SK-N-SH (cell line): ENCODE data around the gene EIF5A2. TPM values are rescaled to one million over a fixed set of nuclear protein-coding genes. Genes with fewer than 3 reads are reported as not detected.

ENCODE experiments used
- CTCF ChIA-PET: fragments of 300-600, 350-600 bp; formaldehyde crosslinking; extraction: SDS; loops from one replicate; lab custom pipeline; 2021; lab: Yijun Ruan, JAX
- POLR2A ChIA-PET: fragments of 350-600 bp; sonication (Branson Sonifier 250); formaldehyde crosslinking; extraction: SDS; loops from one replicate; lab custom pipeline; 2020; ENCODE audit warnings: antibody characterized with exemption, inconsistent platforms; lab: Yijun Ruan, JAX
- DNase-seq: peaks from one replicate; pipeline ENCODE4 v3.0.0; 2012
- H2AFZ ChIP-seq: fragments of 200-600 bp; sonication (generic); 2 replicates; pipeline ENCODE4 v1.8.1; 2016; ENCODE audit warnings: antibody characterized with exemption, mild to moderate bottlenecking, low read depth
- H3F3A ChIP-seq: fragments of 200-600 bp; sonication (generic); replicated peaks from 2 replicates; pipeline ENCODE3; 2016; ENCODE audit warnings: antibody characterized with exemption, mild to moderate bottlenecking; ENCODE audit not compliant: insufficient read depth
- H3K27ac ChIP-seq, 2 experiments: fragments of 200-500 bp in 1 of 2; fragments of 200-600 bp in 1 of 2; sonication (Bioruptor generic) in 1 of 2; sonication (generic), shearing (Covaris generic) in 1 of 2; 2 replicates each; pipeline versions ENCODE4 v1.5.1 to v1.6.1; 2014 to 2016; ENCODE audit warnings: low read depth in 2 of 2, inconsistent platforms in 1 of 2, low read length in 1 of 2, mild to moderate bottlenecking in 1 of 2, mixed read lengths in 1 of 2
- H3K27me3 ChIP-seq: fragments of 200-600 bp; sonication (generic), shearing (Covaris generic); 2 replicates; pipeline ENCODE4 v1.6.1; 2016; ENCODE audit warnings: mixed run types; ENCODE audit not compliant: insufficient read depth
- H3K36me3 ChIP-seq, 2 experiments: fragments of 200-500 bp in 1 of 2; fragments of 200-600 bp in 1 of 2; sonication (Bioruptor generic) in 1 of 2; sonication (generic) in 1 of 2; replicated peaks in 1 of 2; 2 replicates each; pipeline versions ENCODE3 to v1.5.1; 2014 to 2016; ENCODE audit warnings: low read length in 1 of 2, mild to moderate bottlenecking in 1 of 2; ENCODE audit not compliant: insufficient read depth in 2 of 2, control insufficient read depth in 1 of 2
- H3K4me1 ChIP-seq, 2 experiments: fragments of 200-500 bp in 1 of 2; fragments of 200-600 bp in 1 of 2; sonication (Bioruptor generic) in 1 of 2; sonication (generic), shearing (Covaris generic) in 1 of 2; 2 replicates each; pipeline versions ENCODE4 v1.5.1 to v1.6.1; 2014 to 2016; ENCODE audit warnings: low read depth in 1 of 2, low read length in 1 of 2, mixed run types in 1 of 2; ENCODE audit not compliant: insufficient read depth in 2 of 2, control insufficient read depth in 1 of 2
- H3K4me2 ChIP-seq: fragments of 200-600 bp; sonication (generic), shearing (Covaris generic); 2 replicates; pipeline ENCODE4 v1.6.1; 2017; ENCODE audit warnings: mixed run types
- H3K4me3 ChIP-seq, 2 experiments: fragments of 200-500 bp in 1 of 2; fragments of 200-600 bp in 1 of 2; sonication (Bioruptor generic) in 1 of 2; sonication (generic), shearing (Covaris generic) in 1 of 2; 2 replicates each; pipeline versions ENCODE4 v1.5.1 to v1.8.1; 2014 to 2016; ENCODE audit warnings: low read depth in 2 of 2, inconsistent platforms in 1 of 2, low read length in 1 of 2, mild to moderate bottlenecking in 1 of 2, mixed read lengths in 1 of 2, moderate library complexity in 1 of 2
- H3K79me2 ChIP-seq: fragments of 200-600 bp; sonication (generic); 2 replicates; pipeline ENCODE4 v1.8.1; 2017; ENCODE audit warnings: mild to moderate bottlenecking; ENCODE audit not compliant: insufficient read depth
- H3K9ac ChIP-seq: fragments of 200-600 bp; sonication (generic); 2 replicates; pipeline ENCODE4 v1.6.1; 2017; ENCODE audit warnings: mixed run types
- H3K9me2 ChIP-seq: fragments of 200-600 bp; sonication (generic); 2 replicates; pipeline ENCODE4 v1.6.1; 2017; ENCODE audit warnings: mixed run types
- H3K9me3 ChIP-seq: fragments of 200-600 bp; sonication (generic); 2 replicates; pipeline ENCODE4 v1.6.1; 2017; ENCODE audit warnings: mixed run types, mild to moderate bottlenecking, moderate library complexity
- H4K20me1 ChIP-seq: fragments of 200-600 bp; sonication (generic); 2 replicates; pipeline ENCODE4 v1.6.1; 2017; ENCODE audit warnings: mild to moderate bottlenecking, mixed run types; ENCODE audit not compliant: insufficient read depth
- EP300 ChIP-seq, 2 experiments: IDR thresholded peaks; 2 replicates each; pipeline versions ENCODE4 v1.4.0 to v1.6.1; 2012; ENCODE audit warnings: borderline replicate concordance in 1 of 2, low read depth in 1 of 2, low read length in 1 of 2
- FOXM1 ChIP-seq: IDR thresholded peaks from 2 replicates; pipeline ENCODE4 v1.4.0; 2012; ENCODE audit warnings: low read depth, mild to moderate bottlenecking
- NRF1 ChIP-seq: IDR thresholded peaks from 2 replicates; pipeline ENCODE4 v1.6.1; 2012; ENCODE audit warnings: low read depth, mild to moderate bottlenecking, low read length
- POLR2AphosphoS5 ChIP-seq: IDR thresholded peaks from 2 replicates; pipeline ENCODE4 v1.6.1; 2012; ENCODE audit warnings: low read depth, low read length
- RAD21 ChIP-seq: IDR thresholded peaks from 2 replicates; pipeline ENCODE4 v1.6.1; 2012; ENCODE audit warnings: mild to moderate bottlenecking, low read length
- RCOR1 ChIP-seq: fragments of 150-350 bp; IDR thresholded peaks from 2 replicates; pipeline ENCODE4 v1.6.1; 2017; ENCODE audit warnings: antibody characterized with exemption, low read length
- RXRA ChIP-seq: IDR thresholded peaks from 2 replicates; pipeline ENCODE4 v1.4.0; 2012; ENCODE audit warnings: low read depth, mild to moderate bottlenecking, borderline replicate concordance
- SMC3 ChIP-seq: IDR thresholded peaks from 2 replicates; pipeline ENCODE4 v1.6.1; 2012; ENCODE audit warnings: low read depth, low read length, improper control_type of control experiment
- TCF12 ChIP-seq: IDR thresholded peaks from 2 replicates; pipeline ENCODE4 v1.4.0; 2012
- YY1 ChIP-seq: IDR thresholded peaks from 2 replicates; pipeline ENCODE4 v1.4.0; 2012; ENCODE audit warnings: low read depth, mild to moderate bottlenecking
- WGBS: methylation state at CpG from one replicate; pipeline ENCODE4 v1.1.6; 2017; ENCODE audit warnings: low lambda C conversion rate; 5-methylcytosine and 5-hydroxymethylcytosine counted together
- polyA plus RNA-seq, 3 experiments: library from polyadenylated mRNA; depleted of rRNA; stranded (reverse); fragments of >200 nt; gene quantifications; 2 replicates each; pipeline ENCODE4 v1.2.3, GENCODE V29; 2012
- TF ChIP-seq, protein P1 (sequence below): IDR thresholded peaks from 2 replicates; pipeline ENCODE4 v1.4.0; 2012; ENCODE audit warnings: low read depth, borderline replicate concordance
- TF ChIP-seq, protein P2 (sequence below): fragments of 150-350 bp; IDR thresholded peaks from 2 replicates; pipeline ENCODE4 v1.6.1; 2016; ENCODE audit warnings: mild to moderate bottlenecking, low read depth, low read length
- TF ChIP-seq, protein P3 (sequence below): IDR thresholded peaks from 2 replicates; pipeline ENCODE4 v1.4.0; 2012; ENCODE audit warnings: low read depth
- TF ChIP-seq, protein P4 (sequence below): IDR thresholded peaks from 2 replicates; pipeline ENCODE4 v1.4.0; 2012; ENCODE audit warnings: low read depth, borderline replicate concordance
- TF ChIP-seq, protein P5 (sequence below): fragments of 150-350 bp; IDR thresholded peaks from 2 replicates; pipeline ENCODE4 v1.6.1; 2017; ENCODE audit warnings: antibody characterized with exemption, low read length, low read depth, borderline replicate concordance
- TF ChIP-seq, protein P6 (sequence below): IDR thresholded peaks from 2 replicates; pipeline ENCODE4 v1.6.1; 2012; ENCODE audit warnings: mild to moderate bottlenecking, low read depth, low read length, moderate library complexity

EIF5A2 gene
- polyA plus RNA-seq, 1 of the 3 experiments (the other 2 are of a cell fraction) = 2.7 TPM

DNA sequence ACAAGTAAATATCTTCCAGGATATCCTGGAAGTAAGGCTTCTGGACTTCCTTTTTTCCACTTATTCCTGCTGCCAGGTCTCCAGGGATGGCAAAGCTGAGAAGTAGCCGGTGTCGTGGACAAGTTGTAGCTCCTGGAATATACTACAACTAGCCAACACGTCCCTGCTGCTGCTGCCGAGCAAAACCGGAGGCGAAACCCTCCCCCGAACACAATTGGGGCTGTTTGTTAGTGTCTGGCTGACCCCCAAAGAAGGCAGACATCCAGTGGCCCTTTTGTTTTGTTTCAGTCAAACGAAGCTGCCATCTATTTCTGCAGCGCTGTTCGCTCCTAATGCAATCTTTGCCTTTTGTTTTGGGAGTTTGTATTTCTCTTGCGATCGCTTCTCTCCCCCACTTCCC is 45.3 kb upstream of the EIF5A2 start:
- H3K9me3 ChIP-seq = no peaks in the 10 kb centered on the region
- ChIA-PET CTCF (no interaction called here), POLR2A (no interaction called here)
- TF ChIP-seq, protein P1, sequence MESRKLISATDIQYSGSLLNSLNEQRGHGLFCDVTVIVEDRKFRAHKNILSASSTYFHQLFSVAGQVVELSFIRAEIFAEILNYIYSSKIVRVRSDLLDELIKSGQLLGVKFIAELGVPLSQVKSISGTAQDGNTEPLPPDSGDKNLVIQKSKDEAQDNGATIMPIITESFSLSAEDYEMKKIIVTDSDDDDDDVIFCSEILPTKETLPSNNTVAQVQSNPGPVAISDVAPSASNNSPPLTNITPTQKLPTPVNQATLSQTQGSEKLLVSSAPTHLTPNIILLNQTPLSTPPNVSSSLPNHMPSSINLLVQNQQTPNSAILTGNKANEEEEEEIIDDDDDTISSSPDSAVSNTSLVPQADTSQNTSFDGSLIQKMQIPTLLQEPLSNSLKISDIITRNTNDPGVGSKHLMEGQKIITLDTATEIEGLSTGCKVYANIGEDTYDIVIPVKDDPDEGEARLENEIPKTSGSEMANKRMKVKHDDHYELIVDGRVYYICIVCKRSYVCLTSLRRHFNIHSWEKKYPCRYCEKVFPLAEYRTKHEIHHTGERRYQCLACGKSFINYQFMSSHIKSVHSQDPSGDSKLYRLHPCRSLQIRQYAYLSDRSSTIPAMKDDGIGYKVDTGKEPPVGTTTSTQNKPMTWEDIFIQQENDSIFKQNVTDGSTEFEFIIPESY = no peak
- TF ChIP-seq POLR2AphosphoS5 (no peak), RCOR1 (no peak), SMC3 (no peak), NRF1 (no peak), TCF12 (no peak)
- TF ChIP-seq, protein P2, sequence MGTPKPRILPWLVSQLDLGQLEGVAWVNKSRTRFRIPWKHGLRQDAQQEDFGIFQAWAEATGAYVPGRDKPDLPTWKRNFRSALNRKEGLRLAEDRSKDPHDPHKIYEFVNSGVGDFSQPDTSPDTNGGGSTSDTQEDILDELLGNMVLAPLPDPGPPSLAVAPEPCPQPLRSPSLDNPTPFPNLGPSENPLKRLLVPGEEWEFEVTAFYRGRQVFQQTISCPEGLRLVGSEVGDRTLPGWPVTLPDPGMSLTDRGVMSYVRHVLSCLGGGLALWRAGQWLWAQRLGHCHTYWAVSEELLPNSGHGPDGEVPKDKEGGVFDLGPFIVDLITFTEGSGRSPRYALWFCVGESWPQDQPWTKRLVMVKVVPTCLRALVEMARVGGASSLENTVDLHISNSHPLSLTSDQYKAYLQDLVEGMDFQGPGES = no peak
- TF ChIP-seq, protein P3, sequence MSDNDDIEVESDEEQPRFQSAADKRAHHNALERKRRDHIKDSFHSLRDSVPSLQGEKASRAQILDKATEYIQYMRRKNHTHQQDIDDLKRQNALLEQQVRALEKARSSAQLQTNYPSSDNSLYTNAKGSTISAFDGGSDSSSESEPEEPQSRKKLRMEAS = no peak
- TF ChIP-seq, protein P4, sequence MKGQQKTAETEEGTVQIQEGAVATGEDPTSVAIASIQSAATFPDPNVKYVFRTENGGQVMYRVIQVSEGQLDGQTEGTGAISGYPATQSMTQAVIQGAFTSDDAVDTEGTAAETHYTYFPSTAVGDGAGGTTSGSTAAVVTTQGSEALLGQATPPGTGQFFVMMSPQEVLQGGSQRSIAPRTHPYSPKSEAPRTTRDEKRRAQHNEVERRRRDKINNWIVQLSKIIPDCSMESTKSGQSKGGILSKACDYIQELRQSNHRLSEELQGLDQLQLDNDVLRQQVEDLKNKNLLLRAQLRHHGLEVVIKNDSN = no peak
- H3K9me2 ChIP-seq = no peaks in the 10 kb centered on the region
- no peak overlapping the region for H2AFZ ChIP-seq
- H3K79me2 ChIP-seq = no peaks in the 10 kb centered on the region
- H3F3A ChIP-seq = no peaks in the 10 kb centered on the region
- no peaks in the 10 kb centered on the region for H3K36me3 ChIP-seq
- no peaks in the 10 kb centered on the region for H4K20me1 ChIP-seq
- no peak overlapping the region for H3K4me2 ChIP-seq
- no peak overlapping the region for H3K9ac ChIP-seq
- H3K27ac ChIP-seq = no peak overlapping the region
- no peaks in the 10 kb centered on the region for H3K27me3 ChIP-seq
- H3K4me3 ChIP-seq = no peak overlapping the region
- no peaks in the 10 kb centered on the region for H3K4me1 ChIP-seq
- WGBS = 82% methylated on average over 12 of the region's 12 CpGs
- no peak for DNase-seq

DNA sequence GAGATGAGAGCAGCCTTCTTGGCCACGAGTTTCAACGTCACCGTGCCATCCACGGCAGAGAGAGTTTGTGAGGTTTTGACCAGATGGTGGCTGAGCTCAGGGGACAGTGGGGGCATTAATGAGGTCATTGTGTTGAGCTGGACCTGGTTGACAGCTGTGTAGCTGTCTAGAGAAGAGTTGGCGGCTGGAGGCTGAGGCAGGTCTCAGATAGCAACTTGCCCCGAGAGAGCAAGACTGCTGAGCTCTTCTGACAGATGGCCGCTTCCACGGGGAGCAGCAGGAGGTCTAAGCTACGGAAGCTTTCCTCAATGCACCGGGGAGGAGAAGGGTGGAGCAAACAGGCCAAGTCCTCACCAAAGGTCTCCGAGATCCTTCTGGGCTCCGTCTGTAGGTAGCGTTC is 44.8 kb upstream of the EIF5A2 start:
- Histone ChIP-seq H3K9me3 (no peaks in the 10 kb centered on the region), H4K20me1 (no peaks in the 10 kb centered on the region), H3K4me2 (no peak overlapping the region), H3K27me3 (no peaks in the 10 kb centered on the region), H2AFZ (no peak overlapping the region), H3K4me3 (no peak overlapping the region), H3K9me2 (no peaks in the 10 kb centered on the region), H3K27ac (no peak overlapping the region), H3F3A (no peaks in the 10 kb centered on the region), H3K79me2 (no peaks in the 10 kb centered on the region), H3K9ac (no peak overlapping the region), H3K36me3 (no peaks in the 10 kb centered on the region), H3K4me1 (no peaks in the 10 kb centered on the region)
- WGBS = 81% methylated on average over 5 of the region's 13 CpGs
- ChIA-PET POLR2A (no interaction called here), CTCF (no interaction called here)
- DNase-seq = no peak
- TF ChIP-seq, protein P5, sequence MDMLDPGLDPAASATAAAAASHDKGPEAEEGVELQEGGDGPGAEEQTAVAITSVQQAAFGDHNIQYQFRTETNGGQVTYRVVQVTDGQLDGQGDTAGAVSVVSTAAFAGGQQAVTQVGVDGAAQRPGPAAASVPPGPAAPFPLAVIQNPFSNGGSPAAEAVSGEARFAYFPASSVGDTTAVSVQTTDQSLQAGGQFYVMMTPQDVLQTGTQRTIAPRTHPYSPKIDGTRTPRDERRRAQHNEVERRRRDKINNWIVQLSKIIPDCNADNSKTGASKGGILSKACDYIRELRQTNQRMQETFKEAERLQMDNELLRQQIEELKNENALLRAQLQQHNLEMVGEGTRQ = no peak
- TF ChIP-seq, protein P6, sequence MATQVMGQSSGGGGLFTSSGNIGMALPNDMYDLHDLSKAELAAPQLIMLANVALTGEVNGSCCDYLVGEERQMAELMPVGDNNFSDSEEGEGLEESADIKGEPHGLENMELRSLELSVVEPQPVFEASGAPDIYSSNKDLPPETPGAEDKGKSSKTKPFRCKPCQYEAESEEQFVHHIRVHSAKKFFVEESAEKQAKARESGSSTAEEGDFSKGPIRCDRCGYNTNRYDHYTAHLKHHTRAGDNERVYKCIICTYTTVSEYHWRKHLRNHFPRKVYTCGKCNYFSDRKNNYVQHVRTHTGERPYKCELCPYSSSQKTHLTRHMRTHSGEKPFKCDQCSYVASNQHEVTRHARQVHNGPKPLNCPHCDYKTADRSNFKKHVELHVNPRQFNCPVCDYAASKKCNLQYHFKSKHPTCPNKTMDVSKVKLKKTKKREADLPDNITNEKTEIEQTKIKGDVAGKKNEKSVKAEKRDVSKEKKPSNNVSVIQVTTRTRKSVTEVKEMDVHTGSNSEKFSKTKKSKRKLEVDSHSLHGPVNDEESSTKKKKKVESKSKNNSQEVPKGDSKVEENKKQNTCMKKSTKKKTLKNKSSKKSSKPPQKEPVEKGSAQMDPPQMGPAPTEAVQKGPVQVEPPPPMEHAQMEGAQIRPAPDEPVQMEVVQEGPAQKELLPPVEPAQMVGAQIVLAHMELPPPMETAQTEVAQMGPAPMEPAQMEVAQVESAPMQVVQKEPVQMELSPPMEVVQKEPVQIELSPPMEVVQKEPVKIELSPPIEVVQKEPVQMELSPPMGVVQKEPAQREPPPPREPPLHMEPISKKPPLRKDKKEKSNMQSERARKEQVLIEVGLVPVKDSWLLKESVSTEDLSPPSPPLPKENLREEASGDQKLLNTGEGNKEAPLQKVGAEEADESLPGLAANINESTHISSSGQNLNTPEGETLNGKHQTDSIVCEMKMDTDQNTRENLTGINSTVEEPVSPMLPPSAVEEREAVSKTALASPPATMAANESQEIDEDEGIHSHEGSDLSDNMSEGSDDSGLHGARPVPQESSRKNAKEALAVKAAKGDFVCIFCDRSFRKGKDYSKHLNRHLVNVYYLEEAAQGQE = no peak
- TF ChIP-seq, protein P1 = no peak
- TF ChIP-seq EP300 (IDR thresholded peaks at IDR 0.05; ENCODE audit: borderline replicate concordance in 1 of 2, low read depth in 1 of 2, low read length in 1 of 2) (no peak), RXRA (no peak), TCF12 (no peak), FOXM1 (no peak), RAD21 (no peak), YY1 (no peak), RCOR1 (no peak)
